ENCODE data around the gene CD160.

- TF ChIP-seq CTCF (IDR thresholded peaks at IDR 0.05 in 8 of 11, conservative IDR thresholded peaks at IDR 0.05 in 3 of 11) (no peak), POLR2A (IDR thresholded peaks at IDR 0.05) (no peak), POLR2AphosphoS5 (IDR thresholded peaks at IDR 0.05) (no peak)
Measured at GRCh38 chr1:145785547-145785946, 66.2 kb downstream of the CD160 start.
